DMS79 (cell line): ENCODE data around the gene TMEM132A.
A peak's percentile ranks its signal among the peaks of the same experiment; 100 is the strongest.

ENCODE experiments used
- DNase-seq: peaks from one replicate; lab custom pipeline; 2025; lab: John Stamatoyannopoulos, UW

The TMEM132A gene

DNA sequence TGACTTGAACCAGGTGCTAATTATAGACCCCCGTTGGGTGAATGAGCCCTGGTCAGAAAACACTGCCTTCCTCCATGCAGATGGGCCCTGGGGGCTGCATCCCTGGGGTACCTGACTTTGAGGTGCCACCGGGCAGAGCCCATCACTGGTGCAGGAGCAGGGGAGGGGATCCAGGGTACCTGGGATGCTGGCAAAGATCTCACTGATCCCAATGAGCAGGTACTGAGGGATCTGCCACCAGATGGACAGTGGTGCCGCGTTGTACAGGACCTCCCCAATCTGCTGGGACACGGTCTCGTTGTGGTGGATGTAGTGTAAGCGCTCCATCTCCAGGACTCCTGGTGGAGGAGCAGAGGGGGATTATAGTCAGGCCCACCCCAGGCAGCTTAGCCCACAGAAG is 15.0 kb downstream of the TMEM132A start:
- no peak for DNase-seq

- DNase-seq, result no peak
Observed at GRCh38 chr11:60939855-60940254, 15.6 kb downstream of the TMEM132A start.

GRCh38 chr11:60941371-60942119 is 17.3 kb downstream of the TMEM132A start:
- DNase-seq, result no peak

DNA sequence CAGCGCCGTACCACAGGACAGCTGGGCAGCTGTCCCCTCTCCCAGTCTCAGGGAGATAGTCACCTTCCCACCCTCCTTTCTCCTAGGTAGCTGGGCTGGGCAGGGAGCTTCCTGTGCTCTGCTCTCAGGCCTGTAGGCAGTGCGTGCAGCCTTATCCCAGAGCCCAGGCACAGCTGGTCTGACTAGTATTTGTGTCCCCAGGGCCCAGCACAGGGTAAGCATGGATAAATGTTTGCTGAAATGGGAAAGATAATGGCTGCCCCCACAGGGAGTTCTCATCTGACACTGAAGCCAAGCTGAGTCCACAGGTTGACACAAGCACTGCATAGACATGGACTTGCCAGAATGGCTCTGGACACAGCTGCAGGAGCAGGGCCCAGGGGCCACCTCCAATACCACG is 18.0 kb downstream of the TMEM132A start:
- no peak for DNase-seq

DNA sequence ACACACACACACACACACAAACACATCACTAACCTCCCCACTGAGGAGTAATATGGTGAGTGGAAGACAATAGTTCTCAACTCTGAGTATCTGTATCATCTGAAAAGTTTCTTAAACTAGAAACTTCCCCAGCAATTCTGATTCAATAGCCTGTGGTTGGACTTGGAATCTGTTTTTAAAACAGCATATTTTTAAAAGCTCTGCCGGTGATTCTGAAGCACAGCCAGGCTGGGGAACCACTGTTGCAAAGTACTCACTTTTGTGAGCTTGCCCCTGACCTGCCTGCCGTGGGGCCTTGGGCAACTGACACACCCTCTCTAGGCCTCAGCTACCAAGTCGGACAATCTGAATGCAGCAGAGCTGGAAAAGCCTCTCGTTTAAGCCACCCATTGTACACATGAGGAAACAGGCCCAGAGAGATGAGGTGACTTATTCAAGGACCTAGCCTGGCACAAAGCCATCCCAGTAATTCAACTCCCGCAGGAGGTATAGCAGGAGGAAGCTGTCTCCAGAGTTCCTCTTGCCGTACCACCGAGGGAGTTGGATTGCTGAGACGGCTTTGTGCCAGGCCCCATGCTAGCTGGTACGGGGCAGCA is 18.8 kb downstream of the TMEM132A start:
- peak; percentile 76 for DNase-seq

- no peak for DNase-seq
Observed at GRCh38 chr11:60944490-60945294, 20.4 kb downstream of the TMEM132A start.

- no peak for DNase-seq
Observed at GRCh38 chr11:60945295-60945667, 21.0 kb downstream of the TMEM132A start.

GRCh38 chr11:60946601-60947264 is 22.5 kb downstream of the TMEM132A start:
- DNase-seq, result peak; percentile 3

DNA sequence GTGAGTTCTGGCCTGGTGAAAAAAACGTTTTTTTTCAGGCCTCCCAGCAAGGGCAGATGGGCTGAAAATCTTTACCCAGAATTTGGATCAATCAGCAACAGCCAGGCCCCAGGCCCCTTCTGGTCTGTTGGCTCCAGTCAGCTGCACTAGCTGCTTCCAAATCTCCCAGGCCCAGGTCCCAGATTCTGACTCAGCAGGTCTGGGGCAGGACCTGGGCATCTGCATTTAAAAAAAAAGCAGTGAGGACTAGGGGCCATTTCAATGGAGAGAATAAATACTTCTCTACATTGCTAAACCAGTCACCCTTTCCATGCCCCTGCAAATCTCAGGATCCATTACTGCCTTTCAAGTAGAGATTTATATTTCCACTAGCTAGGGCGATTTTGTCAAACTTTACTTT is 23.4 kb downstream of the TMEM132A start:
- no peak for DNase-seq

DNA sequence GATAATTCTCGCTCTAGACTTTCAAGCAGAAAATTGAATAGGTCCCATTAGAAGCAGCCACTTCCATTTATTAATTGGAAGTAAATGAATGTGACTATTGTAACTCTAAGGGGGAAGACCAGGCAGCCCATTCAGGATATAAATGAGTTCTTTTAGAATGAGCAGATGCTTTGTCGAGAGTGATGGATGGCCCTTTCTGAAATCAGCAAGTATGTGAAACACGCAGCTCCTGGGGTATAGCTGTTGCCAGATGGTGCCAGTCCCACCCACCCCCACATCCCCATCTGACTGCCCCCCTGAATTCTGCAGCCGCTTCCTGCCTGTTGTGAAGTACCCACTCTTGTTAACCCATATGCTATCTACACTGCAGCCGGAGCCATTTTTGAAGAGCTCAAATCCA is 24.0 kb downstream of the TMEM132A start:
- DNase-seq, result no peak

DNA sequence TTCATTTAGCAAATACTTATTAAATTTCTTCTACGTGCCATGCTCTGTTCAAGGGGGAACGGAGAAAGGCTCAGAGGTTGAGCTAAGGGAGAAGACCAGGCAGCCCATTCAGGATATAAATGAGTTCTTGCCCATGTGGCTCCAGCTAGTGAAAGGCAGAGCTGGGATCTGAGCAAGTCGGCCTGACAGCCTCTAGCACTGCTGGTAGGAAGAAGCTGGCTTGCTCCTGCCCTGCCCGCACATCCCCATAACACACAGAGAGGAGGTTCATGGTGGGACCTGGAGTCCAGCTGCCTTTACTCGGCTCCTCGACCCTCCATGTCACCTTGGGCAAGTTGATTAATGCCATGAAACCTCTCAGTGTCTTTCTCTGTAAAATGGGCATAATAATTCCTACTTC is 25.8 kb downstream of the TMEM132A start:
- DNase-seq, result no peak

DNA sequence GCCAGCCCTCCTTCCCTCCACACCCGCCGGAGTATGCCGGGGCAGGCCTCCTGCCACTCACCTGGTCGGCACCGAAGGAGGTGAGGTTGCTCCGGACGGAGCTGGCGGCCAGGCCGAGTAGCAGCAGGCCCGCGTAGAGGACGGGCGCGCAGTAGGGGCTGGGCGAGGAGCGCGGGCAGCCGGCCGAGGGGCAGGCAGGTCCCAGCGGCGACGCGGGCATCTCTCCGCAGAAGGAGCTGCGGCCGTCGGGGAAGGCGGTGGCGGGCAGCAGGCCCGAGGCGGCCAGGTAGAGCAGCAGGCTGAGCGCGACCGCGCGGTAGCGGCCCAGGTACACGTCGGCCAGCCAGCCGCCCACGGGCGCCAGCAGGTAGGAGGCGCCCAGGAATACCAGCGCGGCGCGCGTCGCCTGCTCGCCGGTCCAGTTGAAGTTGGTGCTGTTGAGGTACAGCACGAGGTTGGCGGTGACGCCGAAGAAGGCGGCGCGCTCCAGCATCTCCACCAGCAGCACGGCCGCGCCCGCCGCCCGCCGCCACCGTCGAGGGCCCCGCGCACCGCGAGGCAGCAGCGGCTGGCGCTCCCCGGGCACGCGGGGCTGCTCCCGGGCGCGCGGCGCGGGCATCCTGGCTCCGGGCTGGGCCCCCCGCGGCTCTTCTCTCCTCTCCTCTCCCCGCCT is 26.8 kb downstream of the TMEM132A start:
- DNase-seq, result no peak

DNA sequence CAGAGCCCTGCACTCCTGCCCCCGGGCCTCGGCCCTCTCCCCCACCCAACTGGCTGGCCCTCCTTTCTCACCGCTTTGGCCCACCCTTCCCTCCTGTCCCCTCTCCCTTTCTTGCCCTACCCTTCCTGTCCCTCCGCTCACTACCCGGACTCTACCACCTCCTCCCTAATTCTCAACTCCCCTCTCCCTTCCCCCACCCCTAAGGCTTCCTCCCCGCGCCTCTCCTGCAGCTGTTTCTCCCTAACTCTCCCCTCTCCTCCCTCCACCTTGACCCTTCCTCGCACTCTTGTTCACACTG is 27.3 kb downstream of the TMEM132A start:
- no peak for DNase-seq

- no peak for DNase-seq
Observed at GRCh38 chr11:60951904-60952741, 27.9 kb downstream of the TMEM132A start, which contains the start of gene SLC15A3. Gene SLC15A3, minus strand, starts transcription at chr11:60952176. Its CDS starts 625 bp downstream, at chr11:60951551.

DNA sequence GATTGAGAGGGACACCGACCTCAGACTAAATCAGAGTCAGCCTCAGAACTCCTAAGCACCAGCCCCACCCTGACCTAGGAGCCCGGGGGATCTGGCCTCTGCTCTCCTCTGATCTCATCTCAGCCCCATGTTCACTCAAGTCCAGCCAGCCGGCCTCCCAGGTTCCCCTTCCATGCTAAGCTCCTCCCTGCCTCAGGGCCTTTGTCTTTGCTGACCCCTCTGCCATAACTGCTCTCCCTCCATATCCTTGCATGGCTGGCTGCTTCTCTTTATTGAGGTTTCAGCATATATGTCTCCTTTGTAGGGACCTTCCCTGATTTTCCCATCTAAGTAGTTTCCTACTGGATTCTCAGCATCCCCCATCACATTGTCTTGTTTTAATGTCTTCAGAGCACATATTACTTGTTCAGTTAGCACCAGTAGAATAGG is 28.5 kb downstream of the TMEM132A start:
- DNase-seq, result no peak

DNA sequence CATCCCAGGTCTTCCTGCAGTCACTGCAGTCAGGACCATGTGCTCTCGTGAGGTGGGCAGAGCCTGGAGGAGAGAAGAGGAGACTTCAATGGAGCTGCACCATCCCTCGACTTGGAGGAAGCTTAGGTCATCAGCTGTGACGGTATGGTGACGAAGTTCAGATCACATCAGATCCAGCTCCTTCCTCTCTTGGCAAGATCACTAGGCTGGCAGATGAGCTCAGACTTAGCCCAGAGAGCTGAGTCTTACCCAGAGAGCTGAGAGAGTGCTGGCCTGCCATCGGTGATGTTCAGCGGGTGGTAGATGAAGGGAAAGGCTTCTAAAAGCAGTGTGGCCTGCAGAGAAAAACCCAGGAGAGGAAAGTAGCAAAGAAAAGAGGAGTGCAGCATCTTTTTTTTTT is 29.5 kb downstream of the TMEM132A start:
- no peak for DNase-seq

- DNase-seq, result no peak
Observed at GRCh38 chr11:60954421-60954820, 30.2 kb downstream of the TMEM132A start.

GRCh38 chr11:60955571-60955970 is 31.3 kb downstream of the TMEM132A start:
- peak; percentile 89 for DNase-seq

DNA sequence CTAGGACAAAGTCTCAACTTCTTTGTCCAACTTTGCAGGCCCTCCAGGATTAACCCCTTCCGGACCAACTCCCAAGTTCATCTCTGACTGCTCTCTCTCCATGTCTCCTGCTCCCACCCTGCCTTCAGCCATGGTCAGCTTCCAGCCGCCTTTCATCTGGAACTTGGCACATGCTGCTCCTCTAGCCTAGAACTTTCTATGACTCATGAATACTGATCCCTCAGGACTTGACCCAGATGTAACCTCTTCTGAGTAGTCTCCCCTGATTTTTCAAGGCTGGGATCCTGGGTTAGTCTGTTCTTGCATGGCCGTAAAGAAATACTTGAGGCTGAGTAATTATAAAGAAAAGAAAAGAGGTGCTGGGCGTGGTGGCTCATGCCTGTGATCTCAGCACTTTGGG is 32.9 kb downstream of the TMEM132A start:
- DNase-seq, result no peak

GRCh38 chr11:60959431-60959830 is 35.2 kb downstream of the TMEM132A start:
- no peak for DNase-seq

DNA sequence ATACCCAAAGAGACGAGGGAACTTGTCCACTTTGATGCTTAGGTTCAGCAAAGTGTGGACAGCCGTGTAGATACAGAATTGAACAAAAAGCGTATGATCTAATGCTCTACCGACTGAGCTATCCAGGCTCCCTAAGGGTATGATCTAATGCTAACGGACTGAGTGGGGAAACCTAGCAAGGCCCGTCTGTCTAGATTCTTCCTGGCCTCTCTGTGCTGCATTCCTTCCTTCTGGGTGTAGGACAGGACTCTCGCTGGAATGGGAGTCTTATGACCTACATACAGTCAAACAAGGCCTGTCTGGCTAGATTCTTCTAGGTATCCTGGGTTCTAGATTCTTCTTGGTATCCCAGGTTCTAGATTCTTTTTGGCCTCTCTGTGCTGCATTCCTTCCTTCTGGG is 36.1 kb downstream of the TMEM132A start:
- DNase-seq, result no peak
